Endothelial cell of umbilical vein (primary cell): ENCODE data around the gene GBP7. TPM values are rescaled to one million over a fixed set of nuclear protein-coding genes. Genes with fewer than 3 reads are reported as not detected.
A peak's percentile ranks its signal among the peaks of the same experiment; 100 is the strongest.
"Not testable (repeated sequence)": the region's sequence is repeated elsewhere in the genome, so short reads cannot be mapped to it uniquely, and the experiment has no call there.

ENCODE experiments used
- BruUV-seq: library from RNA; stranded (reverse); fragments of 400-500 nt; replicated peaks from 2 replicates; lab custom pipeline; 2021; lab: Mats Ljungman, UMichigan
- CTCF ChIA-PET: fragments of 300-600, 350-600 bp; sonication (Branson Sonifier 250); formaldehyde crosslinking; loops from one replicate; lab custom pipeline; 2021; ENCODE audit warnings: antibody characterized with exemption, inconsistent platforms; lab: Charles Lee
- POLR2A ChIA-PET: fragments of 300-600, 350-600 bp; sonication (Branson Sonifier 250); formaldehyde crosslinking; loops from one replicate; lab custom pipeline; 2021; ENCODE audit warnings: antibody characterized with exemption, inconsistent platforms; lab: Charles Lee
- DNase-seq: peaks from one replicate; pipeline ENCODE4 v3.0.0-alpha.2; 2011; ENCODE audit warnings: low read depth, low spot score
- FAIRE-seq: peaks from 2 replicates; lab custom pipeline; 2011; peaks lifted over from hg19 to GRCh38; lab: Jason Lieb, UNC
- H2AFZ ChIP-seq: 2 replicates; pipeline ENCODE4 v1.6.0; 2012; ENCODE audit warnings: low read depth, low read length, control low read depth, inconsistent platforms
- H3K27ac ChIP-seq: 2 replicates; pipeline ENCODE4 v1.5.1; 2011; ENCODE audit warnings: low read depth, mild to moderate bottlenecking, control low read depth, low read length, moderate library complexity; ENCODE audit not compliant: insufficient read depth
- H3K27me3 ChIP-seq, 2 experiments: 2 replicates each; pipeline versions ENCODE4 v1.6.0 to v1.6.1; 2011; ENCODE audit warnings: low read length in 2 of 2, mixed read lengths in 1 of 2; ENCODE audit not compliant: control insufficient read depth in 2 of 2, insufficient read depth in 2 of 2
- H3K36me3 ChIP-seq, 2 experiments: 2 replicates in 1 of 2; 3 replicates in 1 of 2; pipeline ENCODE4 v1.5.1; 2011; ENCODE audit warnings: low read length in 2 of 2, mild to moderate bottlenecking in 1 of 2, moderate library complexity in 1 of 2; ENCODE audit not compliant: control insufficient read depth in 2 of 2, insufficient read depth in 2 of 2; ENCODE audit errors: extremely low read depth in 1 of 2
- H3K4me1 ChIP-seq: 3 replicates; pipeline ENCODE4 v1.5.1; 2011; ENCODE audit warnings: mild to moderate bottlenecking, low read length; ENCODE audit not compliant: control insufficient read depth, insufficient read depth; ENCODE audit errors: extremely low read depth
- H3K4me2 ChIP-seq: 2 replicates; pipeline ENCODE4 v1.6.1; 2011; ENCODE audit warnings: low read length, control low read depth, mixed read lengths; ENCODE audit not compliant: insufficient read depth
- H3K4me3 ChIP-seq, 3 experiments: fragments of 200-600 bp in 1 of 3; sonication (generic), shearing (Covaris generic) in 1 of 3; replicated peaks in 1 of 3; 2 replicates each; pipeline ENCODE4 v1.5.1; 2011 to 2016; ENCODE audit warnings: control low read depth in 3 of 3, low read length in 3 of 3, mild to moderate bottlenecking in 2 of 3, inconsistent platforms in 1 of 3, low read depth in 1 of 3, moderate library complexity in 1 of 3; ENCODE audit not compliant: insufficient read depth in 1 of 3
- H3K79me2 ChIP-seq: 2 replicates; pipeline ENCODE4 v1.6.0; 2012; ENCODE audit warnings: low read length, inconsistent platforms; ENCODE audit not compliant: control insufficient read depth, insufficient read depth
- H3K9ac ChIP-seq: replicated peaks from 2 replicates; pipeline ENCODE3; 2011; ENCODE audit warnings: low read length, control low read depth; ENCODE audit not compliant: insufficient read depth; ENCODE audit errors: extremely low read depth
- H3K9me1 ChIP-seq: replicated peaks from 3 replicates; pipeline ENCODE4 v1.6.0; 2011; ENCODE audit warnings: mild to moderate bottlenecking, low read length; ENCODE audit not compliant: control insufficient read depth, insufficient read depth; ENCODE audit errors: extremely low read depth
- H3K9me3 ChIP-seq: replicated peaks from 2 replicates; pipeline ENCODE4 v1.5.1; 2012; ENCODE audit warnings: low read length, inconsistent platforms; ENCODE audit not compliant: control insufficient read depth, insufficient read depth
- H4K20me1 ChIP-seq: replicated peaks from 2 replicates; pipeline ENCODE3; 2011; ENCODE audit warnings: mild to moderate bottlenecking, low read length; ENCODE audit not compliant: control insufficient read depth, insufficient read depth; ENCODE audit errors: extremely low read depth
- FOS ChIP-seq: IDR thresholded peaks from 2 replicates; pipeline ENCODE4 v1.6.1; 2011; ENCODE audit warnings: mild to moderate bottlenecking, low read length, moderate library complexity, borderline replicate concordance; ENCODE audit not compliant: insufficient read depth
- JUN ChIP-seq: IDR thresholded peaks from 2 replicates; pipeline ENCODE4 v1.6.1; 2011; ENCODE audit warnings: borderline replicate concordance, low read depth; ENCODE audit not compliant: insufficient read length, insufficient read depth
- dilution Hi-C: fragments of 300-500 bp; cut with MboI; formaldehyde crosslinking; loops from one replicate; pipeline ENCODE4 v1.15.0; 2019; ENCODE audit warnings: low sequenced_read_pairs; ENCODE audit not compliant: extremely low pct_ligation_motif_present
- intact Hi-C: fragments of 100-400 bp; cut with micrococcal nuclease; formaldehyde crosslinking; loops from one replicate; pipeline ENCODE4 v1.10.0; 2022
- polyA plus RNA-seq, 4 experiments: library from polyadenylated mRNA; depleted of rRNA in 3 of 4; stranded (reverse) in 3 of 4; unstranded in 1 of 4; fragments of >200 nt; gene quantifications; 2 replicates each; pipeline versions ENCODE4 v1.2.1 to v1.2.3, GENCODE V29; 2011 to 2012; ENCODE audit warnings: missing spikeins in 1 of 4
- total RNA-seq: library from RNA; stranded (reverse); gene quantifications from 2 replicates; pipeline ENCODE4 v1.2.3, GENCODE V29; 2021

GBP7 gene
- total and polyA plus RNA-seq, 2 donors (not counting 3 experiments of a cell fraction or from before 2014, with no cell fraction given): not detected

GRCh38 chr1:89129911-89130310 lies 45.9 kb downstream of the GBP7 start:
- no peak overlapping the region for H3K4me3 ChIP-seq
- ChIA-PET POLR2A (no interaction called here), CTCF (no interaction called here)
- no peaks in the 10 kb centered on the region for H4K20me1 ChIP-seq
- H3K4me2 ChIP-seq: no peak overlapping the region
- TF ChIP-seq FOS (peak; percentile 40), JUN (no peak)
- no peak overlapping the region for H3K27ac ChIP-seq
- no TSS peak for BruUV-seq
- H3K36me3 ChIP-seq: no peaks in the 10 kb centered on the region
- no peaks in the 10 kb centered on the region for H3K9me3 ChIP-seq
- H3K27me3 ChIP-seq: no peaks in the 10 kb centered on the region
- intact Hi-C loops (no loop called here), dilution Hi-C loops (no loop called here)
- peak overlapping the region; percentile 98 for H2AFZ ChIP-seq
- peak; percentile 7 for DNase-seq
- no peaks in the 10 kb centered on the region for H3K9me1 ChIP-seq
- FAIRE-seq: no peak
- peaks cover 24% of the 10 kb centered on the region for H3K4me1 ChIP-seq
- no peaks in the 10 kb centered on the region for H3K79me2 ChIP-seq
- no peak overlapping the region for H3K9ac ChIP-seq

- H4K20me1 ChIP-seq, H3K36me3 ChIP-seq, H3K9ac ChIP-seq, intact Hi-C loops, dilution Hi-C loops, H3K27ac ChIP-seq, H3K4me3 ChIP-seq, DNase-seq, POLR2A ChIA-PET, H3K27me3 ChIP-seq, FAIRE-seq, H3K9me1 ChIP-seq, H3K9me3 ChIP-seq, H2AFZ ChIP-seq, H3K79me2 ChIP-seq, H3K4me2 ChIP-seq, BruUV-seq: not testable (repeated sequence)
- CTCF ChIA-PET: interaction anchor here (3.8 kb wide), 1 partner anchor 42 kb away, joined by 18 read pairs; no protein-coding TSS in a partner anchor
- H3K4me1 ChIP-seq: peaks cover 30% of the 10 kb centered on the region
These were observed 47.8 kb downstream of the GBP7 start for GRCh38 chr1:89128003-89128458.

DNA sequence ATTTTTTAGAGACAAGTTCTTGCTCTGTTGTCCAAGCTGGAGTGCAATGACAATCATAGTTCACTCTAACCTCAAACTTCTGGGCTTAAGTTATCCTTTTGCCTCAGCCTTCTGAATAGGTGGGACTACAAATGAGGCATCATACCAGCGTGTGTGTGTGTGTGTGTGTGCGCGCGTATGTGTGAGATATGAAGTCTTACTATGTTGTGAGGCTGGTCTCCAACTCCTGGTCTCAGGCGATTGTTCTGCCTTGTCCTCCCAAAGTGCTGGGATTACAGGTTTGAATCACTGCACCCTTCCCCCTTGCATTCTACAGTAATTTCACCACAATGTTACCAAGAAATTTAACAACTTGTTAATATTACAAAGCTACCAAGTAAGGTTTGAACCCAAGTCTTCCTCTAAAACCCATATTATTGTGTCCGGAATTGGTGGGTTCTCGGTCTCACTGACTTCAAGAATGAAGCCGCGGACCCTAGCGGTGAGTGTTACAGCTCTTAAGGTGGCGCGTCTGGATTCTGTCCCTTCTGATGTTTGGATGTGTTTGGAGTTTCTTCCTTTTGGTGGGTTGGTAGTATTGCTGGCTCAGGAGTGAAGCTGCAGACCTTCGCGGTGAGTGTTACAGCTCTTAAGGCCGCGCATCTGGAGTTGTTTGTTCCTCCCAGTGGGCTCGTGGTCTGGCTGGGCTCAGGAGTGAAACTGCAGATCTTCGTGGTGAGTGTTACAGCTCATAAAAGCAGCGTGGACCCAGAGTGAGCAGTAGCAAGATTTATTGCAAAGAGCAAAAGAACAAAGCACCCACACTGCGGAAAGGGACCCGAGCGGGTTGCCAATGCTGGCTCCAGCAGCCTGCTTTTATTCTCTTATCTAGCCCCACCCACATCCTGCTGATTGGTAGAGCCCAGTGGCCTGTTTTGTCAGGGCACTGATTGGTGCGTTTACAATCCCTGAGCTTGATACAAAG lies 48.9 kb downstream of the GBP7 start:
- H3K4me2 ChIP-seq, DNase-seq, H3K9ac ChIP-seq, H3K9me3 ChIP-seq, H3K27me3 ChIP-seq, H4K20me1 ChIP-seq, FAIRE-seq, H3K9me1 ChIP-seq, H3K36me3 ChIP-seq, BruUV-seq, H3K4me3 ChIP-seq, H3K79me2 ChIP-seq, dilution Hi-C loops: not testable (repeated sequence)
- ChIA-PET POLR2A (interaction anchor here (0.7 kb wide), 1 partner anchor 148 kb away, joined by 3 read pairs; no protein-coding TSS in a partner anchor), CTCF (interaction anchor here (1.3 to 3.8 kb wide), 2 partner anchors 41 to 129 kb away, joined by 4 to 18 read pairs; no protein-coding TSS in a partner anchor)
- intact Hi-C loops: loop anchor here (2.0 kb wide), 1 partner anchor 62 kb away; the partner anchor contains the start of gene GBP1
- peak overlapping the region; percentile 44 for H2AFZ ChIP-seq
- H3K4me1 ChIP-seq: peaks cover 30% of the 10 kb centered on the region
- peak overlapping the region; percentile 65 for H3K27ac ChIP-seq
